ENCODE results near the gene DZIP1L.
"Not testable (repeated sequence)": the region's sequence is repeated elsewhere in the genome, so short reads cannot be mapped to it uniquely, and the experiment has no call there.

Gene DZIP1L

DNA sequence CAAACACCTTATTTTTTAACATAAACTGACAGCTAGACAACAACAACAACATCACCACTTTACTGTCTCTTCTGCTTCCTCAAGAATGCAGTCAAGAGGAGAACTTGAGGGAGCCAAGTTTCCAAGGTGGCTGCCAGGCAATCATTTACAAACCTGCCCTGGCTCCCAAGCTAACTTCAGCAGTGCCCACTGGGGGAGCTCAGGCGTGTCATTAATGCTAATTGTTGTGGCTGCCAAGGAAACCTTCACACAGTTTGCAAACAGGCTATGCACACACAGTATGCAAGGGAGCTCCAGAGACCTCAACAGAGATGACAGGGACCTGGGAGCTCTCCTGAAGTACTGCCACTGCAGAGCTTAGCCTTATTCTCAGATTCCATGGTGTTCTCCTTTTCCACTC, 2.1 kb downstream of the DZIP1L start:
- DNase-seq (ENCODE audit: low read depth, low spot score), result no peak

- DNase-seq (ENCODE audit: low read depth, low spot score), result no peak
These were observed 3.0 kb downstream of the DZIP1L start for GRCh38 chr3:138112362-138112761.

DNA sequence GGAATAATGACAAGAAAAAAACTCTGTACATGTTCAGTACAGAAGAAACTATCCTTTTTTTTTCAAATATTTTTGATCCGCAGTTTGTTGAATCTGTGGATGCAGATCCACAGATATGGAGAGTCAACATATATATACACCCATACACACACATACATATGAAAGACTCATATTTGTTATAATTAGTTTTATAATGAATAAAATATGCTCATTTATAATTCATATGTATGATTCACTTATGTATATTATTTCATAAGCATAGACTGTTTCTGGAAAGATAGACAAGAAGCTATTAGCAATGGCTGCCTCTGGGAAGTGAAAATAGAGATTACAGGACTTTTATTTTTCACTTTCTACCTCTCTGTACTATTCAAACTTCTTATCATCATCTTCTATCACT, 9.8 kb downstream of the DZIP1L start:
- no peak for DNase-seq (ENCODE audit: low read depth, low spot score)

DNA sequence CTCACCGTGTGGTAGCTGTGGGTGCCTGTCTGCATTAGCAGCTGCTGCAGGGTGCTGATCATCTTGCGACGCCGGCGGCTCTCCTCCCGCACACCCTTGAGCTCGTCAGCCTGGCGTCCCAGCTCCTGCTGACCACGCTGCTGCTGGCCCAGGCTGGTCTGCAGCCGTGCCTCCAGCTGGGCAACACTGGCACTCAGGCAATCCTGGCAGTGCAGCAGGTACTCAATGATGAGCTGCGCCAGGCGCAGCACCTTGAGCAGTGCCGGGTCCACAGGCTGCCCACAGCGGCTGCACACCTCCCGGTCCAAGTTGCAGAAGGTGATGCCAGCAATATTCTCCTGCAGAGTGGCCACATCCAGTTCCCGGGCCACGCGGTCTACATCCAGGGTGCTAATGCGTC, 11.9 kb downstream of the DZIP1L start:
- no peak for DNase-seq (ENCODE audit: low read depth, low spot score)

DNA sequence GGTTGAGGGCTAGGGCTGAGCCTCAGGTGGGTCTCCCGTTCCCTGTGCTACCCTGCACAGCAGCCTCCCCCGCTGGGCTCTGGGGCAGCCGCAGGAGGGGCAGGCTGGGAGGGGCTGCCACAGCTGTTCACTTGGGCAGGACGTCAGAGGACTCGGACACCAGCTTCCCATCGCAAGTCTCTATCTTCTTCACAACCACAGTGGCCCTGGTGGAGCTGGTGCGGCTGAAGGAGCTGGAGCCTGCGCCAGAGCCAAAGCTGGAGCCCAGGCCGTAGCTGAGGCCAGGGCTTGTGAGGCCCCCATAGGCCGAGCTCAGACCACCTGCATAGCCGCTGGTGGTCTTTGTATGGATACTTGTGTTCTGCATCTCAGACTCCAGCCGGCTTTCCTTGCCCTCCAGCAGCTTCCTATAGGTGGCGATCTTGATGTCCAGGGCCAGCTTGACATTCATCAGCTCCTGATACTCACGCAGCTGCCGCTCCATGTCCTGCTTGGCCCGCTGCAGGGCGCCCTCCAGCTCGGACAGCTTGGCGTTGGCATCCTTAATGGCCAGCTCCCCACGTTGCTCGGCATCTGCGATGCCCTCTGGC, 14.0 kb downstream of the DZIP1L start:
- not testable (repeated sequence) for DNase-seq (ENCODE audit: low read depth, low spot score)

- no peak for DNase-seq (ENCODE audit: low read depth, low spot score)
These were observed 16.0 kb downstream of the DZIP1L start for GRCh38 chr3:138099417-138099816.

- no peak for DNase-seq (ENCODE audit: low read depth, low spot score)
These were observed 17.9 kb downstream of the DZIP1L start for GRCh38 chr3:138097192-138098172.

DNA sequence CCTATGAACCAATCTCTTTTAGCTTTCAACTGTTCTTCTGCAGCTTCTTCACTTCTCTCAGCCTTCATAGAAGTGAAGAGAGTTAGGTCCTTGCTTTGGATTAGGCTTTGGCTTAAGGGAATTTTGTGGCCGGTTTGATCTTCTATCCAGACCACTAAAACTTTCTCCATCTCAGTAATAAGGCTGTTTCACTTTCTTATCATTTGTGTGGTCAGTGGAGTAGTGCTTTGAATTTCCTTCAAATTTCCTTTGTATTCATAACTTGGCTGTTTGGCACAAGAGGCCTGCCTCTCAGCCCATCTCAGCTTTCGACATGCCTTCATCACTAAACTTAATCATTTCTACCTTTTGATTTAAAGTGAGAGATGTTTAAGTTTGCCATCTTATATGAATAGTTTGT, 21.7 kb downstream of the DZIP1L start:
- DNase-seq (ENCODE audit: low read depth, low spot score), result no peak

DNA sequence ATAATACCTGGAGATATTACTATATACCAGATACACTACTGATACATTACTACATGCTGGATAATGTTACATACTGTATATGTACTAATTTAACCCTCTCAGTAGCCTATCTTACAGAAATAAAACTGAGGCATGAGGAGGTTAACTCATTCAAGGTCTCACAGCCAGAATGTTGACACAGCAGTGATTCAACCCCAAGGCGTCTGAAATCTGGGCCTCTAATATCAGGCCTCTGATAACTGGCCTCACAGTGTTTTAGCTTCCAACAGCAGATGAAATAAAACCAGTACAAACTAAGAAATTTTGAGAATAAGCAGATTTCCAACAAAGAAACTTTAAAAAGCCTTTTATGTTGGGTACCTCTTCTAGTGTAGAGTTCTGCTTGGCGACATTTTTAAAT, 23.4 kb downstream of the DZIP1L start:
- no peak for DNase-seq (ENCODE audit: low read depth, low spot score)

GRCh38 chr3:138089091-138089490, 26.3 kb downstream of the DZIP1L start:
- no peak for DNase-seq (ENCODE audit: low read depth, low spot score)

GRCh38 chr3:138085745-138086144, 29.7 kb downstream of the DZIP1L start:
- DNase-seq (ENCODE audit: low read depth, low spot score), result not testable (repeated sequence)

- no peak for DNase-seq (ENCODE audit: low read depth, low spot score)
These were observed 31.2 kb downstream of the DZIP1L start for GRCh38 chr3:138084196-138084595.

DNA sequence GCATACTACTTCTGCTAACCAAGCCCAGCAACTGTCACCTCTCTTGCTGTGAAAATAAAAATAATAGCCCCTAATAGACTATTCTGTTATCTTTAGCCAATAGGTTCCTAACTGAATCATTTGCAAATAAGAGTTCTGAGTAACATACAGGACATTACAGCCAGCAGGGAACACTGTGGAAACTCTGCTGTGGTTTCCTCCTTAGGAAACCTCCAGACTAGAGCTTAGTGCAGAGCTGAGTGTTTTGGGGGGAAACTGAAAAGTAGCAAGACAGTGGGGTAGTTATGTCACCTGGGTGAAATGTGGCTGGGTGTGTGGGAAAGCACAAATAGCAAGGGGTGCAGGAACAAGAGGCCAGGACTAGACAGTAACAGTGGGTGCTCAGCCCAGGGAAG, 32.4 kb downstream of the DZIP1L start:
- DNase-seq (ENCODE audit: low read depth, low spot score), result no peak

DNA sequence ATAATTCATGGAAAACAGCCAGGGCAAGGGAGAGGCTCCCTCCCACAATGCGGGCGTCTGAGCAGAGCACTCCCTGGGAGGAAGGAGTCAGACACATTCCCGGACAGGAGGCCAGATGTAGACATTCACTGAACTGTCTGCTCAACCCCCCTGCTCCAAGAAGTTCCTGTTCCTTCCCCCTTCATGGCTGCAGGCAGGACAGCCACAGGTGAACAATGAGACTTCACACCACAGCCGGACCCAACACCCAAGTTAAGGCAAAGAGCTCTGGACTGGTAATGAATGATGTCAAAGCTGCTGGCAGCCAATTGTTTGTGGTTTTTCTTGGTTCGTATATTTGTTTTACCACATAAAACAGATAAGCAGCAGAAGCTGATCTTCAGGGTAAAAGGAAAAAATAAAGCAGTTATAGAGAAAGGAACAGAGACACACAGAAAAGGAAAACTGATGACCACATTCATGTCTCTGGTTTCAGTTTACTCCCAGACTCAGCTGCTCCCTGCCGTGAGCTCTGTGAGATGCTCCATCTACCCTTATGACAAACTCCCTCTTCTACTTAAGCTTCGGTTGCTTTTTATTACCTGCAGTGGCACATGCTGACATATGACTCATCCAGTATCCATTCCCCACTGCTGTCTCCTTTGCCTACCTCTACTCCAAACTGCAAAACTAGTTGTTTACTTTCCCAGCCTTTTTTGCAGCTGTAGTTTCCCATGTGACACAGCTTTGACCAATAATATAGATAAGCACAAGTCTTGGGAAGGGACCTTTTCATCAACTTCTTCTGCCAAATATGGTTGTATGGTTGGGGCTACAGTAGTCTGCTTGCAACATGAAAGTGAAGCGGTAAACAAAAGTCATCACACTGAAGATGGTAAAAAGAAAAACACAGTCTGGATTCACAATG, 33.1 kb downstream of the DZIP1L start:
- DNase-seq (ENCODE audit: low read depth, low spot score), result no peak

DNA sequence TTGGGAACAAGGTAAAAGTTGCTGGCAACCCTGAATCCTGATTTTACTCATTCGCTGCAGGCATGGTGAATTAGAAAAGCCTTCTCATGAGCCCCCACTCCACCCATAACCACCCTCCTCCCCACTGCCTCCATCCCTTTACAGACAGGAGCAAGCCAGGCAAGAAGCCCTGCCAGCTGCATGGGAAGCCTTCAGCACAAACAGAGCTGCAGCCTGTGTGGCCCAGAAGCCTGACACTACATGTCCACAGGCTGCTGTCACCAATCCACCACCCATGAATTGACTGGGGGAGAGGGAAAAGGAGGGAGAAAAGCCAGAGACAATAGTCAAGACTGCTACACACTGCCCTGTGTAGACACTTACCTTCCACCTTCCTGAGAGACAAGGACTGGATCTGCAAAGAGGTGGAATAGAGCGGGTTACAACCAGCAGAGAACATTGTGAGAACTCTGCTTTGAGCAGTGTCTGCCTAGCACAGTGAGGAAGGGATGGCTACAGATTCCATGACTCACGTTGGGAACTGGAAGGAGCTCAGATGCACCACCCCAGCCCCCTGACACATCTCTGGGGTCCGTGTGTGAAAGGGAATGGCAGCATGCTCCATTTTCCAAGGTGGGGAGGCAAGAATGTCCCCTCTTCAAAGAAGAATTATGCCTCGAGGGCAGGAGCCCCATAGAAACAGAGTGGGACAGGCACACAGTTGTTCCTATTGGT, 33.9 kb downstream of the DZIP1L start:
- no peak for DNase-seq (ENCODE audit: low read depth, low spot score)

DNA sequence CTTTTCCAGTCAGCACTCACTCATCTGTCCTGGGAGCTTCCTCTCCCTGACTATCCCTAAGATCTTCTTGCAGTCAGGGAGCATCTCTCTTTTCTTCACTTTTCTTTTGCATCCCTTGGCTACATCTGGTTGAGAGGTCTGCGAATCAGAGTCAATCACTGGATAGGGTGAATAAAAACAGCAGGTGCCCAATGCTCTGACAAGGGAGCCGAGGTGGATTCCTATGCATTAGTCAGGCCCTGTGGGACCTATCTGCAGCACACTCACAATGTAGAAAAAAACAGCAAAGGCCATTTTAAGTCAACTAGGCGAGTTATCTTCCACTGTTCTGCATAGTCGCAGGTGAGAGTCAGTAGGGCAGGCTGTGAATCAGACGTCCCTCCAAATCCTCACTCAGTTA, 35.5 kb downstream of the DZIP1L start:
- no peak for DNase-seq (ENCODE audit: low read depth, low spot score)

- DNase-seq (ENCODE audit: low read depth, low spot score), result no peak
These were observed 36.5 kb downstream of the DZIP1L start for GRCh38 chr3:138078901-138079344.

DNA sequence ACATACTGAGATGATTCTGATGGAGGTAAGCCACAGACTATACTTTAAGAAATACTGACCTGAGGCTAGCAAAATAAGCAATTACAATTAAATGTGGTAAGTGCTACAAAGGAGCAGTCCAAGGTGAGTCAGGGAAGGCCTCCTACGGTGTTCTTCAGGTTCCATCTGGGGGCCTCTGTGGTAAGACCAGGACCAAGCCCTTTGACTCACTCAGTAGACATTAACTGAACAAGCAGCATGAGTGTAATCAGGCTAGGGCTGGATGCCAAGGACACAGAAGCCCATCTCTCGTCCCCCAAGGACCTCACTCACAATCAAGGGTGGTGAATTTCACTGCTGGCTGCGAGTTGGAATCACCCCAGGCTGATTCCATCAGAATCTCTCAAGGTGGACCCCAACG, 37.3 kb downstream of the DZIP1L start:
- DNase-seq (ENCODE audit: low read depth, low spot score), result no peak

- DNase-seq (ENCODE audit: low read depth, low spot score), result no peak
These were observed 42.6 kb downstream of the DZIP1L start for GRCh38 chr3:138072796-138073195.

DNA sequence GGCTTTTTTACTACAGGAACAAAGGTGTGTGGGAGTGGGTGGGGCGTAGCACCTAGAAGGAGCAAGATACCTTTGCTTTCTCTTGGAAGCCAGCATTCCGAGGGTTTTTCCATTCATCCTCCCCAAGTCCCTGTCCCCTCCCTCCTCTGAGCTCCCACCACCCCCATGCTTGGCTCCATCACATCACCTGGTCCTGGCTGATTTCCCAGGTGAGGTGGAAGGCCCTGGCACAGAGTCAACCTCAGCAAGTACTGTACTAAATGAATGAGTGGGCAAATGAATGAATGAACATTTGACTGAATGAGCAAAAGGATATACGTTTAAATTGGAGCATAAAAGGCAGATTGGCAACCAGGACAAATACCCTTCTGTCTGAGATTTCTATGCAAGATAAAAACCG, 45.4 kb downstream of the DZIP1L start:
- DNase-seq (ENCODE audit: low read depth, low spot score), result no peak

DNA sequence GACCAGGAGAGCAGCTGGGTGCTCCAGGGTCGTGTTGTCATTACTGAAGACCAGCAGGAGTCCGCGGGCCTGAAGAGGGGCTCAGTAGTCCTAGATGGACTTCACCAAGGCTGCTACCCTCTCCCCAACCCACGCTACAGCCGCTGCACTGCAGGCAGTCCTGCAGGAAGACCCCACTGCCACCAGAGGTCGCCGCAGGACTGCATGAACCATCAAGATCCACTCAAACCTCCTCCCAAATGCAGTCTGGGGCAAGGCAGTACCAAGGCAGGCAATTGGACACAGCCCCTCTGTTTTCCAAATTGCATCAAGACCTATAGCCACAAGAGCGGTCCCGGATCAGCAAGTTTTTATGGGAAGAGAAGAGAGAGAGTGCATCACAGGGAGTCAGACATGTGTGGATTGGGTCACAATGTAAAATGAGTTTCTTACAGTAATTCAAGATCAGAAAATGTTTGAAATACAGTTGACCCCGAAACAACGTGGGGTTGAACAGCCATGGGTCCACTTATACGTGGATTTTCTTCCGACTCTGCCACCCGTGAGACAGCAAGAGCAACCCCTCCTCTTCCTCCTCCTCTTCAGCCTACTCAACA, 46.7 kb downstream of the DZIP1L start:
- DNase-seq (ENCODE audit: low read depth, low spot score), result peak; percentile 48

All from iPS DF 19.7 (cell line).